Ishikawa (cell line): ENCODE measurements around the gene MOBP.

Experiments
- EGR1 ChIP-seq: IDR thresholded peaks from 2 replicates; pipeline ENCODE4 v1.6.1; 2012
- EP300 ChIP-seq: IDR thresholded peaks from 2 replicates; pipeline ENCODE4 v1.6.1; 2012; ENCODE audit warnings: borderline replicate concordance
- TCF12 ChIP-seq: IDR thresholded peaks from 2 replicates; pipeline ENCODE4 v1.6.1; 2012; ENCODE audit warnings: low read depth
- YY1 ChIP-seq: IDR thresholded peaks from 2 replicates; pipeline ENCODE4 v1.6.1; 2012; ENCODE audit warnings: low read depth
- TF ChIP-seq, protein P1 (sequence below): IDR thresholded peaks from 2 replicates; pipeline ENCODE4 v1.6.1; 2012
- TF ChIP-seq, protein P2 (sequence below): IDR thresholded peaks from 2 replicates; pipeline ENCODE4 v1.6.1; 2012
- TF ChIP-seq, protein P3 (sequence below): IDR thresholded peaks from 2 replicates; pipeline ENCODE4 v1.6.1; 2012; ENCODE audit warnings: low read depth, mild to moderate bottlenecking

DNA sequence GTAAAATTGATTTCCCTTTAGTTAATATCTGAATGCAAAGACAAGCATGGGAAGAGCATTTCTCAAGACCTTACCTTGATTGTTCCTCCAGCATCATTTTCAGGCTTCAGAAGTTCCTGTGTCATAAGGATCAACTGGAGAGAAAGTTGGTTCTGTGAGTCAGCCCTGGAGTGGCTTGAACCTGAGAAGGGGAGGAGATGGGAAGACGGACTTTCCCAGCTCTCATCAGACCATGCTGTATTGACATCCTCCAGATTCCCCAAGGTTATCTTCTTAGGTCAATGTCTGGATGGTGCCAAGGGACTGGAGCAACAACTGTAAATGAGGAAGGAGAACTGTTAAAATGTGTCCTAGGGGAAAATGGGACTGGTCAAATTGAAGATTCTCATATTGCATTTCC lies 40.0 kb upstream of the MOBP start:
- TF ChIP-seq, protein P1, sequence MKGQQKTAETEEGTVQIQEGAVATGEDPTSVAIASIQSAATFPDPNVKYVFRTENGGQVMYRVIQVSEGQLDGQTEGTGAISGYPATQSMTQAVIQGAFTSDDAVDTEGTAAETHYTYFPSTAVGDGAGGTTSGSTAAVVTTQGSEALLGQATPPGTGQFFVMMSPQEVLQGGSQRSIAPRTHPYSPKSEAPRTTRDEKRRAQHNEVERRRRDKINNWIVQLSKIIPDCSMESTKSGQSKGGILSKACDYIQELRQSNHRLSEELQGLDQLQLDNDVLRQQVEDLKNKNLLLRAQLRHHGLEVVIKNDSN: no peak
- TF ChIP-seq, protein P2, sequence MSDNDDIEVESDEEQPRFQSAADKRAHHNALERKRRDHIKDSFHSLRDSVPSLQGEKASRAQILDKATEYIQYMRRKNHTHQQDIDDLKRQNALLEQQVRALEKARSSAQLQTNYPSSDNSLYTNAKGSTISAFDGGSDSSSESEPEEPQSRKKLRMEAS: no peak
- TF ChIP-seq, protein P3, sequence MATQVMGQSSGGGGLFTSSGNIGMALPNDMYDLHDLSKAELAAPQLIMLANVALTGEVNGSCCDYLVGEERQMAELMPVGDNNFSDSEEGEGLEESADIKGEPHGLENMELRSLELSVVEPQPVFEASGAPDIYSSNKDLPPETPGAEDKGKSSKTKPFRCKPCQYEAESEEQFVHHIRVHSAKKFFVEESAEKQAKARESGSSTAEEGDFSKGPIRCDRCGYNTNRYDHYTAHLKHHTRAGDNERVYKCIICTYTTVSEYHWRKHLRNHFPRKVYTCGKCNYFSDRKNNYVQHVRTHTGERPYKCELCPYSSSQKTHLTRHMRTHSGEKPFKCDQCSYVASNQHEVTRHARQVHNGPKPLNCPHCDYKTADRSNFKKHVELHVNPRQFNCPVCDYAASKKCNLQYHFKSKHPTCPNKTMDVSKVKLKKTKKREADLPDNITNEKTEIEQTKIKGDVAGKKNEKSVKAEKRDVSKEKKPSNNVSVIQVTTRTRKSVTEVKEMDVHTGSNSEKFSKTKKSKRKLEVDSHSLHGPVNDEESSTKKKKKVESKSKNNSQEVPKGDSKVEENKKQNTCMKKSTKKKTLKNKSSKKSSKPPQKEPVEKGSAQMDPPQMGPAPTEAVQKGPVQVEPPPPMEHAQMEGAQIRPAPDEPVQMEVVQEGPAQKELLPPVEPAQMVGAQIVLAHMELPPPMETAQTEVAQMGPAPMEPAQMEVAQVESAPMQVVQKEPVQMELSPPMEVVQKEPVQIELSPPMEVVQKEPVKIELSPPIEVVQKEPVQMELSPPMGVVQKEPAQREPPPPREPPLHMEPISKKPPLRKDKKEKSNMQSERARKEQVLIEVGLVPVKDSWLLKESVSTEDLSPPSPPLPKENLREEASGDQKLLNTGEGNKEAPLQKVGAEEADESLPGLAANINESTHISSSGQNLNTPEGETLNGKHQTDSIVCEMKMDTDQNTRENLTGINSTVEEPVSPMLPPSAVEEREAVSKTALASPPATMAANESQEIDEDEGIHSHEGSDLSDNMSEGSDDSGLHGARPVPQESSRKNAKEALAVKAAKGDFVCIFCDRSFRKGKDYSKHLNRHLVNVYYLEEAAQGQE: no peak
- no peak for TF ChIP-seq EGR1
- no peak for TF ChIP-seq YY1
- TF ChIP-seq TCF12: no peak
- no peak for TF ChIP-seq EP300
